ENCODE results near the gene SLC13A5.

The SLC13A5 gene

DNA sequence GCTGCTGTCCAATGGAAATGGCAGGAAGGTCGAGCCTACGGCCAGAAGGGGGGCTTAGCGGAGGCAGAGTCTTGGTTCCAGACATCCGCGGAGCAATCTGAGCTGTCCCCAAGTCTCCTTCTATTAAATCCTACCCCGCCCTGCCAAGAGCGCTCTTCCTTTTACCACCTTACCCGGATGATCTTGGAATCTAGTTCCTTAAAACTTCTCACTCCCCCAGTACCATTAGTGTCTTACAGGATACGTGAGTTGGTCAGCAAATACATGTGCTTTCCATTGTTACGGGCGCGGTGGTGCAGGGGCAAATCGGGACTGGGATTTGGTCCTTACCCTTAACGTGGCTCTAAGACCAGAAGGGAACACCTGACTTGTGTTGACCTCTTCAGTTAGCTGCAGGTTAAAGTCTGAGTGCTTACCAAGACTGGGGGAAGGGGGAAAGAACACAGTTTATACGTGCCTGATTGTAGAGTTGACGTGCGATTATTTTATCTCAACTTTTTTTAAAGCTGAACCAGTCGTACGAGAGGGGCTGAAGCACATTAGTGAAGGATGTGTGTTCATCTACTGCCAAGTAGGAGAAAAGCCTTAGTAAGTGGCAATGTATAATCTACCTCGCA lies 71.8 kb downstream of the SLC13A5 start:
- H4K5ac ChIP-seq (ENCODE audit: low read length), result no peak overlapping the region
- no peak overlapping the region for H2BK120ac ChIP-seq (ENCODE audit: low read depth, low read length)
- H4K8ac ChIP-seq (ENCODE audit: low read depth, low read length), result no peak overlapping the region
- H3K9ac ChIP-seq (ENCODE audit: low read length), result peak overlapping the region; percentile 86
- peaks cover 12% of the 10 kb centered on the region for H3K79me1 ChIP-seq (ENCODE audit: low read length)
- no peak overlapping the region for H2AK5ac ChIP-seq (ENCODE audit: low read length)
- peaks cover 2% of the 10 kb centered on the region for H3K36me3 ChIP-seq (ENCODE audit: control insufficient read depth, insufficient read depth, low read length)
- peaks cover 2% of the 10 kb centered on the region for H3K4me1 ChIP-seq (ENCODE audit: control insufficient read depth, low read depth, low read length)
- no peak overlapping the region for H2BK5ac ChIP-seq (ENCODE audit: low read length)
- no peak overlapping the region for H3K23ac ChIP-seq (ENCODE audit: low read length)
- peak overlapping the region; percentile 62 for H3K27ac ChIP-seq (ENCODE audit: low read depth, low read length)
- H3K27me3 ChIP-seq (ENCODE audit: insufficient read depth, low read length, poor library complexity), result no peaks in the 10 kb centered on the region
- no CpG with 5 or more reads among the region's 20 CpGs for WGBS (ENCODE audit: extremely low coverage, insufficient coverage, low lambda C conversion rate)
- no peak overlapping the region for H3K18ac ChIP-seq (ENCODE audit: low read length)
- peak overlapping the region; percentile 58 for H3K4me2 ChIP-seq (ENCODE audit: low read length)
- H3K56ac ChIP-seq (ENCODE audit: low read length), result peak overlapping the region; percentile 95
- H2BK15ac ChIP-seq (replicated peaks; ENCODE audit: low read depth), result no peak overlapping the region
- DNase-seq, result peak; percentile 82
- H3K79me2 ChIP-seq (ENCODE audit: control insufficient read depth, insufficient read depth, low read length), result peaks cover 10% of the 10 kb centered on the region
- H3K4ac ChIP-seq (ENCODE audit: low read depth, low read length), result peak overlapping the region; percentile 25
- peak overlapping the region; percentile 82 for H3K4me3 ChIP-seq (ENCODE audit: low read length)

DNA sequence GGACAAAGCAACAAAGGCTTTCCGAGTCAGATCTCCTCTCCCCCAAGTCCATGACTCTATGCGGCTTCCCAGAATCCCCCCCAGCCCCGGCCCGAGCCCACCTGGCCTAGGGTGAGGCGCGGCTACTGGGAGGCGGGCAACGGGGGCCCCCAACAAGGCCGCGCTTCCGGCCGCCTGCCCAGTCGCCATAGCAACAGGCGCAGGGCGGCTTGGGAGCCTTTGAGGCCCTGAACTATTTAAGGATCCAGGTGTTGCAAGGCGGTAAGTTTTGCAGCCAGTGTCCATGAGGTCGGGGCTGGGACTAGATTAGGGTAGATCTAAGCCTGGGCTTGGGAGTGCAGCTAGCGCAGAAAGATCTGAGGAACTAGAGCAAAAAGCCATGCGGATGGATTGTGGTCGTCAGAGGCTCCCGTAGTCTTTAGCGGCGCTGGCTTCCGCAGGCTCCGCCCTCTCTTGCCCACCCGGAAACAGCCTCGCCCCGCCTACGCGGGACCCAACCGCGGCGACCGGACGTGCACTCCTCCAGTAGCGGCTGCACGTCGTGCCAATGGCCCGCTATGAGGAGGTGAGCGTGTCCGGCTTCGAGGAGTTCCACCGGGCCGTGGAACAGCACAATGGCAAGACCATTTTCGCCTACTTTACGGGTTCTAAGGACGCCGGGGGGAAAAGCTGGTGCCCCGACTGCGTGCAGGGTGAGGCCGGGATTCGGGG lies 72.5 kb downstream of the SLC13A5 start, which contains the start of the genes KIAA0753 and TXNDC17:
Gene KIAA0753, minus strand, starts transcription at position 176 of the 711 bp plus-strand sequence. CDS start 5,608 bp downstream, outside the sequence.
Gene TXNDC17, plus strand, starts transcription at position 525 of the 711 bp plus-strand sequence. Its CDS starts 23 bp downstream, at position 548.
- H3K79me1 ChIP-seq (ENCODE audit: low read length), result peaks cover 12% of the 10 kb centered on the region
- peak within 1 kb of the TSS; percentile 94 for H3K27ac ChIP-seq (ENCODE audit: low read depth, low read length)
- H4K8ac ChIP-seq (ENCODE audit: low read depth, low read length), result no peak within 1 kb of the TSS
- peak within 1 kb of the TSS; percentile 99 for H3K4me2 ChIP-seq (ENCODE audit: low read length)
- H2BK15ac ChIP-seq (replicated peaks; ENCODE audit: low read depth), result no peak within 1 kb of the TSS
- WGBS (ENCODE audit: extremely low coverage, insufficient coverage, low lambda C conversion rate), result no CpG with 5 or more reads among the region's 52 CpGs
- H3K27me3 ChIP-seq (ENCODE audit: insufficient read depth, low read length, poor library complexity), result no peaks in the 10 kb centered on the region
- H4K5ac ChIP-seq (ENCODE audit: low read length), result peak within 1 kb of the TSS; percentile 94
- peak within 1 kb of the TSS; percentile 77 for H3K18ac ChIP-seq (ENCODE audit: low read length)
- H3K36me3 ChIP-seq (ENCODE audit: control insufficient read depth, insufficient read depth, low read length), result peaks cover 2% of the 10 kb centered on the region
- H2BK120ac ChIP-seq (ENCODE audit: low read depth, low read length), result no peak within 1 kb of the TSS
- H3K4me3 ChIP-seq (ENCODE audit: low read length), result peak within 1 kb of the TSS; percentile 86
- peaks cover 2% of the 10 kb centered on the region for H3K4me1 ChIP-seq (ENCODE audit: control insufficient read depth, low read depth, low read length)
- peak within 1 kb of the TSS; percentile 85 for H3K4ac ChIP-seq (ENCODE audit: low read depth, low read length)
- H3K23ac ChIP-seq (ENCODE audit: low read length), result no peak within 1 kb of the TSS
- peak within 1 kb of the TSS; percentile 100 for H2BK5ac ChIP-seq (ENCODE audit: low read length)
- no peak within 1 kb of the TSS for H2AK5ac ChIP-seq (ENCODE audit: low read length)
- DNase-seq, result peak; percentile 94
- H3K79me2 ChIP-seq (ENCODE audit: control insufficient read depth, insufficient read depth, low read length), result peaks cover 10% of the 10 kb centered on the region
- H3K56ac ChIP-seq (ENCODE audit: low read length), result peak within 1 kb of the TSS; percentile 99
- H3K9ac ChIP-seq (ENCODE audit: low read length), result peak within 1 kb of the TSS; percentile 97

DNA sequence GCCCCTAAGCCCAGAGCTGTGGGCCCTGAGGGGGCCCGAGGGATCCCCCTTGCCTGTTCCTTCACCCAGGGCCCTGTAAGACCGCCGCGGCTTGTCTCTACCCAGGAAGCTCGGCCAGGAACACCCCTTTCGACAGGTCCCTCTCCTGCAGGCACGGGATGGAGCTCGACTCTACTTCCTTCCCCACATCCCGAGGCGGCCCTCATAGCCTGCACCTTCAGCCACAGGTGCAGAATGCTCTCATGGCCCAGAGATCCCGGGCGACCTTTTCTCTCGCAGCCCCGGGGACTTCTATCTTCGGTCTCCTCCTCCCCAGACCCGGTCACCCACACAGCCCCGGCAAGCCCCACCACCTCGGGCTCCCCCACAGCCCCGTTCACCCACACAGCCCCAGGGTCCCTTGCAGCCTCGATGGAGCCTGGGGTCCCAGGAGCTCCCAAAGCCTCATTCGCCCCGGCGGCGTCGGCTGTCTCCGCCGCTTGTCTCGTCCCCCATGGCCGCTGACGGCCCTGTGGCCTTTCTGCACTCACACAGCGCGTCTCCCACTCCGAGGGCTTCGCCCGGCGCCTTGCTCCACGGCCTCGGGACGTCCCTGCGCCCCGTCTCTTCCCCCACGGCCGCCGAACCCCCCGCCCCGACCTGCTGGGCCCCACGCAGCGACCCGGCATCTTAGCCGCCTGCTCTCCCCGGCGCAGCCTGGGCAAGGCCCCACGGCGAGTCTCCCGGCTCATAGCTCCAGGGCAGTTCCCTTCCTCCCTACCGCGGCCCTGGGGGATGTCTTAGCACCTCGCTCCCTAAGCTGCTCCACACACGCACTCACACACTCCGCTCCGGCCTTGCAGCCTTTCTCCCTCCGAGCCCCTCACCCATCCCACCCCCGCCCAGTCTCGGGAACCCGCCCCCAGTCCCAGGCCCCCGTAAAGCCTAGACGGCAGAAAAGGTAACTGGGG lies 73.3 kb downstream of the SLC13A5 start:
- no peak overlapping the region for H2BK5ac ChIP-seq (ENCODE audit: low read length)
- no peak overlapping the region for H2AK5ac ChIP-seq (ENCODE audit: low read length)
- peak overlapping the region; percentile 85 for H3K4me2 ChIP-seq (ENCODE audit: low read length)
- H4K5ac ChIP-seq (ENCODE audit: low read length), result no peak overlapping the region
- H3K9ac ChIP-seq (ENCODE audit: low read length), result peak overlapping the region; percentile 97
- peaks cover 2% of the 10 kb centered on the region for H3K4me1 ChIP-seq (ENCODE audit: control insufficient read depth, low read depth, low read length)
- peak overlapping the region; percentile 94 for H3K27ac ChIP-seq (ENCODE audit: low read depth, low read length)
- no CpG with 5 or more reads among the region's 67 CpGs for WGBS (ENCODE audit: extremely low coverage, insufficient coverage, low lambda C conversion rate)
- no peak overlapping the region for H2BK15ac ChIP-seq (replicated peaks; ENCODE audit: low read depth)
- peaks cover 10% of the 10 kb centered on the region for H3K79me2 ChIP-seq (ENCODE audit: control insufficient read depth, insufficient read depth, low read length)
- H3K4me3 ChIP-seq (ENCODE audit: low read length), result peak overlapping the region; percentile 86
- peak overlapping the region; percentile 84 for H3K4ac ChIP-seq (ENCODE audit: low read depth, low read length)
- H2BK120ac ChIP-seq (ENCODE audit: low read depth, low read length), result no peak overlapping the region
- H3K36me3 ChIP-seq (ENCODE audit: control insufficient read depth, insufficient read depth, low read length), result no peaks in the 10 kb centered on the region
- H3K79me1 ChIP-seq (ENCODE audit: low read length), result peaks cover 10% of the 10 kb centered on the region
- no peak overlapping the region for H3K23ac ChIP-seq (ENCODE audit: low read length)
- peak overlapping the region; percentile 99 for H3K56ac ChIP-seq (ENCODE audit: low read length)
- no peaks in the 10 kb centered on the region for H3K27me3 ChIP-seq (ENCODE audit: insufficient read depth, low read length, poor library complexity)
- peak overlapping the region; percentile 77 for H3K18ac ChIP-seq (ENCODE audit: low read length)
- peak; percentile 68 for DNase-seq
- H4K8ac ChIP-seq (ENCODE audit: low read depth, low read length), result no peak overlapping the region

DNA sequence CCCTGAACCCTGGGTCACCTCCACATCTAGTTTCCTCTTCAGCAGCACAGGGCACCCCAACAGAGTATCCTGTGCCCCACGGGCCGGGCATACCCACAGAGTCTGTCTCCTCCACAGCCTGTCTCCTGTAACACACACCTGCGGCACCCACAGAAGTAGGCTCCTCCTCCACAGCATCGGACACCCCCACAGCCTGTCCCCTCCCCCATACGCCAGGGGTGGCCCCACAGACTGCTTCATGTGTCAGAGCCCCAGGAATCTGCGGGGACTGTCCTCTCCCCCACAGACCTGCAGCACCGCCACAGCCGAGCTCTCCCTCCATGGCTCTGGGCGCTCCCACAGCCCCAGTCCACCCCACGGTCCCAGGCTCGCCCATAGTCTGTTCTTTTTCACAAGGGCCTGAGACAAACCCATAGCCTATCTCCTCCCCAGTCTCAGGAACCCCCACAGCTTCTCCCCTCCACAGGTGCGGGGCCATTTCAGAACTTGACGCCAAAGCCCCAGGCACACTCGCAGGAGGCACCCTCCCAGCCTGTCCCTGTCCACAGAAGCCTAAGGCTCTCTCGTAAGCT lies 74.1 kb downstream of the SLC13A5 start:
- H3K4me2 ChIP-seq (ENCODE audit: low read length), result peak overlapping the region; percentile 85
- no CpG with 5 or more reads among the region's 15 CpGs for WGBS (ENCODE audit: extremely low coverage, insufficient coverage, low lambda C conversion rate)
- H2AK5ac ChIP-seq (ENCODE audit: low read length), result no peak overlapping the region
- H3K79me1 ChIP-seq (ENCODE audit: low read length), result peaks cover 10% of the 10 kb centered on the region
- H2BK15ac ChIP-seq (replicated peaks; ENCODE audit: low read depth), result no peak overlapping the region
- H3K56ac ChIP-seq (ENCODE audit: low read length), result peak overlapping the region; percentile 99
- H3K9ac ChIP-seq (ENCODE audit: low read length), result peak overlapping the region; percentile 97
- H3K36me3 ChIP-seq (ENCODE audit: control insufficient read depth, insufficient read depth, low read length), result no peaks in the 10 kb centered on the region
- no peak overlapping the region for H4K8ac ChIP-seq (ENCODE audit: low read depth, low read length)
- no peak overlapping the region for H3K18ac ChIP-seq (ENCODE audit: low read length)
- no peaks in the 10 kb centered on the region for H3K27me3 ChIP-seq (ENCODE audit: insufficient read depth, low read length, poor library complexity)
- H3K79me2 ChIP-seq (ENCODE audit: control insufficient read depth, insufficient read depth, low read length), result peaks cover 10% of the 10 kb centered on the region
- H4K5ac ChIP-seq (ENCODE audit: low read length), result no peak overlapping the region
- DNase-seq, result no peak
- no peak overlapping the region for H3K27ac ChIP-seq (ENCODE audit: low read depth, low read length)
- H2BK120ac ChIP-seq (ENCODE audit: low read depth, low read length), result no peak overlapping the region
- peak overlapping the region; percentile 86 for H3K4me3 ChIP-seq (ENCODE audit: low read length)
- H3K23ac ChIP-seq (ENCODE audit: low read length), result no peak overlapping the region
- no peak overlapping the region for H3K4ac ChIP-seq (ENCODE audit: low read depth, low read length)
- peaks cover 2% of the 10 kb centered on the region for H3K4me1 ChIP-seq (ENCODE audit: control insufficient read depth, low read depth, low read length)
- H2BK5ac ChIP-seq (ENCODE audit: low read length), result no peak overlapping the region

Measured in mesendoderm (in vitro differentiated cells).